AML-193 (cell line): ENCODE results near the gene EML1.

Source experiments
- DNase-seq, 2 experiments: peaks; one replicate each; lab custom pipeline; 2025; lab: John Stamatoyannopoulos, UW

Gene EML1

DNA sequence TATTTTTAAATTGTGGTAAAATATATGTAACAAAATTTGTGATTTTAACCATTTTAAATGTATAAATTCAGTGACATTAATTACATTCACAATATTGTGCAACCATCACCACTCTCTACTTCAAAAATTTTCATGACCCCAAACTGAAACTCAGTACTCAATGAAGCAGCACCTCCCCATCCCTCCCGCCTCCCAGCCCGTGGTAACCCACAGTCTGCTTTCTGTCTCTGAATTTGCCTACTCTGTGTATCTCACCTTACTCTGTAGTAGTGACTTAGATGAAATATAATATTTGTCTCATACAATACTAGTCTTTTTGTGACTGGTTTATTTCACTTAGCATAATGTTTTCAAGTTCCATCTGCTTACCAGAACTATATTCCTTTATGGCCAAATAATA, 36.2 kb downstream of the EML1 start:
- DNase-seq: no peak

DNA sequence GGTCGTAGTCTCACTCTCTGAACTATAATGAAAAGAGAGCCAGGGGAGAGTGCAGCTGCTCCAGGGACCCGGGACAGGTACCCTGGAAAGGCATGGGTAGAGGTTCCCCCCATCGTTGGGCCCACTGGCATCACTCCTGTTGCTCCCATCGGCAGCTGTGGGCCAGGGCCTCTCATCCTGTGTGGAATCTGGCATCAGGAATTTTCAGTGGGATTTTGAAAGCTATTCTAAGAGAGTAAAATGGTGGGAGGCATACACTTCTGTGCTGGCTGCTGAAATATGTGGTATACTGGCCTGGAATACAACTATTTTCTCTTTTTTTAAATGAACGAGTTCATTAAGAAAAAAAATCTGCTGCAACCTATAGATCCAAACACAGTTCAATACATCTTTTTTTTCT, 38.1 kb downstream of the EML1 start:
- no peak for DNase-seq

DNA sequence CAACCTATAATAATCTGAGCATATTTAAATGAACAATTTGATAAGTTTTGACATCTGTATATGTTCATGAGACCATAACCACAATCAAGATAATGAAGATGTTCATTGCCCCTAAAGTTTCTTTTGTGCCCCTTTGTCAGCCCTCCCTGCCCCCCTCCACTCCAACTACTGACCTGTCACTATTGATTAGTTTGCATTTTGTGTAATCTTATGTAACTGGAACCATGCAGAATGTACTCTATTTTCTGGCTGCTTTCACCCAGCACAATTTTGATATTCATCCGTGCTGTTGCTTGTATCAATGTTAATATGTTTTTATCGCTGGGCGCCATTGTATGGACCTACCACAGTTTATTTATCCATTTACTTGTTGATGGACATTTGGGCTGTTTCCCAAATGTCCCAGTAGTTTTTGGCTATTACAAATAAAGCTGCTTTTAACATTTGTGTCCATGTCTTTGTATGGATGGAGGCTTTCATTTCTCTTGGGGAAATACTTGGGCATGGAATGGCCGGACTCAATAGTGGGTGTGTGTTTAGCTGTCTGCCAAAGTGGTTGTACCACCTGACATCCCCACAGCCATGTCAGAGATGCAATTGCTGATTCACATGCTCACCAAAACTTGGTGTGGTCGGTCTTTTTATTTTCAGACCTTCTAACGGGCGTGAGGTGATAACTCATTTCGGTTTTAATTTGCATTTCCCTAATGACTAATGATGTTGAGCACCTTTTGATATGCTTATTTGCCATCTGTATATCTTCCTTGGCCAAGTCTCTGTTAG, 38.9 kb downstream of the EML1 start:
- DNase-seq: no peak

DNA sequence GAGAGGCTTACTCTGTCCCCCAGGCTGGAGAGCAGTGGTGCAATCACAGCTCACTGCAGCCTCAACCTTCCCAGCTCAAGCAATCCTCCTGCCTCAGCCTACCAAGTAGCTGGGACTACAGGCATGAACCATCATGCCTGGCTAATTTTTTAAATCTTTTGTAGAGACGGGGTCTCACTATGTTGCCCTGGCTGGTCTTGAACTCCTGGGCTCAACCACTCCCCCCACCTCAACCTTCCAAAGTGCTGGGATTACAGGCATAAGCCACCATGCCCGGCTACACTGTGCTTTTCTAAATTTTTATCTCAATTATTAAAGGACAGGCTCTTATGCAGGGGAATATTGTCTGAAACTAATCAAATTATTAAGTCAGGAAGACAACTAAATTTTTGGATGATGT, 44.6 kb downstream of the EML1 start:
- no peak for DNase-seq

DNA sequence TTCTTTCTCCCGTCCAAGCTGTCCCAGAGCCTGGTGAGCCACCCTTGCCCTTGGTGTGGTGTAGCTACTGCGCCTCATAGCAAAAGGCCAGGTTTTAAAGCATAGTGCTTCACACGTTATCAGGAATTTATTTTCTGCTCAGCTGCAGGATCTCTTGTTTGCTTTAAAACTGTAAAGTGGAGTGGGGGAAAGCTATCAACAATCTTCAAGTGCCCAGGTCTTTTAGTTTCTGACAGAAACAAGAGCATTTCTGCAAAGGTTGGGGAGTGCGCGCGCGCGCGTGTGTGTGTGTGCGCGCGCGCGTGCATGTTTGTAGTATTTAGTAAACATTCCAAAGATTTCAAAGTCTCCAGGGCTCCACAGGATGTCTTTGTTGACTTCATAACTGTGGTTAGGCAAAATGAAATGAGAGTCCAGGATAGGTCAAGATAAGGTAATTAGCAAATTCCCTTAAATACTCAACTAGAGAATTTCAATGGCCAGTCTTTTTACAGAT, 45.5 kb downstream of the EML1 start:
- no peak for DNase-seq

DNA sequence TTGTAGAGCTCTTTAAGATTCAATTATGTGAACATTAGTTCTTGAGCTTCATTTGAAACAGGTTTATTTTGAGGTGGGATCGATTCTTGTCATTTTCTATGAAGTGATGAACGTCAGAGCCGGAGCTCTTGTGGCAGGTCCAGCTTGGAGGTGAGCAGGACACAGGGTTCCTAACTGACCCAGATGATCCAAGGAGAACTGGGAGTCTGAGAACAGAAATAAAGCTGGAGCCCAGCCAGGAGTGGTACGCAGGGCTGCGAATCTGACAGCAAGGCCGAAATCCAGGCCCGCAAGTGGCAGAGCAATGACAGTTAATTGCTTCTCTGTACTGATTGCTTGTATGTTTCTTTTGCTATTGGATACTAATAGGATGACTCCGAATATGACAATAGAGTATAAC, 46.5 kb downstream of the EML1 start:
- DNase-seq: no peak

DNA sequence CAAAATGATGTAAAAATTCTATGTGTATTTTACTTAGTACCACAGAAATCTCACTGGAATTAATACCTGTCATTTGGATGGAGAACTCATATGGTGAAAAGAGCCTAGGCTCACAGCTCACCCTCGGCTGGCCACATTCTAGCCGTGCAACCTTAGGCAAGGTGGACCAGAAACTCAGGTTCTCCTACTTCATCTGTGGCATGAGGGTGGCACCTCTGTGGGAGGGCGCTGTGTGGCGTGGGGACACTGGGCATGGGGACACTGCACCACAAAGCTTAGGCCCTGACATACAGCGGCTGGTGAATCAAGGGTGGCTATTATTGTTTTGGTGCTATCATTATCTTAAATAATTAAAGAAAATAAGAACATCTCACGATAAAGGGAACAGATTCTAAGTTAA, 47.1 kb downstream of the EML1 start:
- no peak for DNase-seq

DNA sequence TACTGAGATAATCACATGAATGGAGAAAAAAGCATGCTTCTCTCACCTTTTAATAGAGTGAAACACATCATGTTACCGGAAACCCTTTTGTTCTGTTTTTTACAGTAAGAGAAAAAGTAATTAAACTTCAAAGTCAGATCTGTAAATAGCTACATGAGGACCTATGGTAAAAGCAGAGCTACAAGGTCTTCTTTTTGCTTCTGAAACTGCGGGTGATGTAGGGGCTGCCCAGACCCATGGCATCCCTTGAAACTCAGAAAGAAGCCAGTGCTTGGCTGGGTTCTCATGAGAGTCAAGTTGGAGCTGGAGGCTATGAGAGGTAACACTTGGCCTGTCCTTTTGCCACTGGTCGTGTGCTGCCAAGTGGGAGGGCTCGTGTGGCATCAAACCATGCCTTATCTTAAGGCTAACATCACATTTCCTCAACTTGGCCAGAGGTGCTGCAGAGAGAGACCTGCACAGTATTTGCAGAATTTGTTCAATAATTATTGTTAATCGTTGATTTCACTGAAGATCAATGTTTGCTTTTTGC, 47.6 kb downstream of the EML1 start:
- no peak for DNase-seq

DNA sequence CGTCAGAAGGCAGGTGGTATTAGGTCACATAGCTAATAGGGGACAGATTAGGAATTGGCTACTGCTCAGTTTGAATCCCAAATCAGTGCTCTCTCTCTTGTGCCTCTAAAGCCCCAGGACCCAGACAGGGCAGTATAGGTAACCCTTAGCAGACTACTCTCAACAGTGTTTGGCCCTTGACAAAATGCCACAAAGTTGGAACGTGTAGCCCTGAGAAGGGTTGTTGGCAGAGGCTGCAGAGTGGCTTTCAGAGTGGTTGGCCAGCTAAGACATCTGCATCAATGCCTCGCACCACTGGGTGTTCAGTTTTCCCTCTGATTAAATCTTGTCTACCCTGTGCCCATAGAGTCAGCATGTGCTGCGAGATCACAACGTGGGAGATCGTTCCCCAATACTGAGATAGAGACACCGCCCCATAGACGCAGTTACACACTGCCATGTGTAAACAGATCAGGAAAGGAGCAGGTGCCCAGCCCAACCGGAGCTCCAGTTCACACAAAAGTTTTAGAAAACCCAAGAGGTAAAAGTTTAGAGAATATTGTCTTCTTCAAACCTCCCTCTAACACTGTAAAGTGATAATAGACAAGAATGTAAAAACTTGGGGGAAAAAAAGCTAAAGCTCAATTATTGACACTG, 48.3 kb downstream of the EML1 start:
- DNase-seq: no peak

DNA sequence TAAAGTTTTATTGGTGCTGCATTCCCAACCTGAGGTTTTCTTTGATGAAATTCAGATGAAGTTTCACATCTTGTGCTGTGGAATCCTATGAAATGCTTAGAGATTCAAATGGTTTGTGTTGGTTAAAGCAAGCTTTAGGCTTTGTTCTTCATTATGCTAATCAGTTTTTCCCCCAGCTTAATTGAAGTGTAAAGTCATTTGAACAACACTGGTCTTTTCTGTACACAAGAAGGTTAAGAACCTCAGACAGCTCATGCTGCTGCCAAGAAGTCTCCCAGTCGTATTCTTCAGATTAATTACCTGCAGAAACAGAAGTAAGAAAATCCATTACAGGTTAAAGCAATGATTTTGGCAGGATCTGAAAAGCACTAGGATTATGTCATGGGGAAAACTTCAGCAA, 48.9 kb downstream of the EML1 start:
- no peak for DNase-seq

DNA sequence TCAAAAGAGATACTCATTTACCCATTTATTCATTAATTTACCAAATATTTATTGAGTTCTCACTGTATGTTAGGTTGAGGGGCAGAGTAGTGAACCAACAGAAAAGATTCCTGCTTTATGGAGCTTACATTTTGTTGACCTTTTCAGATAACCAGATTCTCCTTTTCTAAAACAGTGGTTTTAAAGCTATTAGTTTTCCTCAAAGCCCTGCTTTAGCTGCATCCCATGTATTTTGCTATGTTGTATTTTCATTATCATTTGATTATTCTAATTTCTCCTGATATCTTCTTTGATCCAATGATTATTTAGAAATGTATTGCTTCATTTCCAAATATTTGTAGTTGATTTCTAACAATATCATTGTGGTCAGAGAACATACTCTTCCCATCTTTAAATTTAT, 53.6 kb downstream of the EML1 start:
- no peak for DNase-seq

DNA sequence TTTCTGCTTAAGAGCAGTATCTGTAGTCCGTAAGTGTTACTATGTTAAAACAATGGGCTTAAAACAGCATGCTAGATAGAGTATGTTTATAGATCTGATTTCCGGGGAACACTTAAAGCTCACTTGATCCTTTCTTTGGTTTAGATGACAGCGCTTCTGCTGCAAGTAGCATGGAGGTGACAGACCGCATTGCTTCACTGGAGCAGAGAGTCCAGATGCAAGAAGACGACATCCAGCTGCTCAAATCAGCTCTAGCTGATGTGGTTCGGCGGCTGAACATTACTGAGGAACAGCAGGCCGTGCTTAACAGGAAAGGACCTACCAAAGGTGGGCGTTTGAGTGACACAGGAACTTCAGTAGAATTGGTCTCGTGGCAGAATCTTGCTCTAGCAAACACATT, 57.5 kb downstream of the EML1 start:
- no peak for DNase-seq

DNA sequence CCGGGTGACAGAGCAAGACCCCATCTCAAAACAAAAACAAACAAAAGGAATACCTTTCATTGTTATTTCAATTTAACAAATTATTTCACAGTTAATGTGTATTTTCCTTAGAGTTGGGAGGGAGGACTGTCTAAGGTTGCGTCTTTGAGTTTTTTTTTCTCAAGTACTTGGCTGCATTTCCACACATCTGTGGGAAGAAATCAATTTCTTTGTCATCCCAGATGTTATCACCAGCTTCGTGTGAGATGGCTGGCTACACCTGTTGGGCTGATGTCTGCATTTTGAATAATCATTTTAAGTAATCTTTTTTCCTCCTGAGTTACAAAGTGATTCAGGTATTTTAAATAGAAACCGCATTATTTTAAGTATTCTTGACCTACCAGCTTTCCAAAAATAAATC, 59.4 kb downstream of the EML1 start:
- no peak for DNase-seq

DNA sequence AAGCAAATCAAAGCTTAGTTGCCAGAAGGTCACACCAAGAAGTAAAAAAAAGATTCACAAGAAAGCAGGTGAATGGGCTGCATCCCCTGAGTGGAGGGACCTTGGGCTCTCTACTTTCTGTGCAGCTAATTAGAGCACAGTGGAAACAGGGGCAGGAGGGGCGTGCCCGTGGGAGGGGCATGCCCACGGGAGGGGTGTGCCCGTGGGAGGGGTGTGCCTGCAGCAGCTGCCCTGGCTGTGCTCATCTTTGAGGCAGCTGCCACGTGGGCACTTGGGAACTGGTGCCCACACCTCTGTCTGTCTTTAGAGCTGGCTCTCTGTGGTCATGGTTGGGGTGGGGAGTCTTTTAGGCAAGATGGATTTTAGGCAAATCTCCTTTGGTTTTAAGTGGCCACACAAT, 60.0 kb downstream of the EML1 start:
- DNase-seq: no peak

DNA sequence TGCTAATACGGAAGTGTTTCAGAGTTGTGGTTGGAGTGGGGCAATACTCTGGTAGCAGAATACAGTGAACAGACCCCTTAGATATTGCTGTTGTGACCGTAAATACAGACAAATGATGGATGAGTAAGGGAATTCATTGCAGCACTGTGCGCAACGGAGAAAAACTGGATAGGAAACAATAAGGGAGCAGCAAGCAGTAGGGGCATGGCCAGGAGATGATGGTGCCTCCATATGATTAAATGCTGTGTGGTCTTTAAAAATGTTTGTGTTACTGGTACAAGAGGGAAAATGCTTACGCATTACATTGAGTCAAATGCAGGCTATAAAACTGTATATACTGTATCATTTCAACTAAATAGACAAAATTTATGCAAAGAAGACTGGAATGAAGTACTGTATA, 61.6 kb downstream of the EML1 start:
- no peak for DNase-seq

DNA sequence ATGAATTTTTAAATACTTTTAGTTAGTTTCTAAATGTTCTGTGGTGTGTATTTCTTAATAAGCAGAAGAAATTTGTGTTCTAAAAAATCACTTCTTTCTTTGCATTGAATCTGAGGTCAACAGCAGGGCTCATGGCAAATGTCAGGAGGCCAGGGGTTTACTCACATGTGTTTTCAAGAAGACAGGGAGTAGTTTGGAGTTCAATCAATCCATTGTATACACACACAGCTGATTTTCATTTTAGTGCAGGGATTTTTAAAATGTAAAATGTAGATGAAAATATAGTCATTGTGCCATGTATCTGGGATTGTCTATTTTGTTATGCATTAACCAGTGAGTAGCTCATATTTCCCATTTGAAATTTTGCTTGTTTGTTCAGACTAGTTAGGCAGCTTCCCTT, 62.1 kb downstream of the EML1 start:
- no peak for DNase-seq

DNA sequence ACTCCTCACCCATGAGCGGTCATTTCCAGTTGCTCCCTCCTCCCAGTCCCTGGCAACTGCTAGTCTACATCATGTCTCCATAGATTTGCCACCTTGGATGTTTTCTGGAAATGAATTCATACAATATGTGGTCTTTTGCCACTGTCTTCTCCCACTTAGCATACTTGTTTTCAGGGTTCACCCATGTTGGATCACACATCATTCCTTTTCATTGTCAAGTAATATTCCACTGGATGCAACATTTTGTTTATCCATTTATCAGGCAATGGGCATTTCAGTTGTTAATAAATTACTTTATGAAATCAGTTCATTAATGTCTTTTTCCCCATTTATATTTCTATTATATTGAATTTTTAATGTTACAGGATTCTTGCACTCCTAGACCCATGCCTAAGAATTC, 64.3 kb downstream of the EML1 start:
- no peak for DNase-seq

DNA sequence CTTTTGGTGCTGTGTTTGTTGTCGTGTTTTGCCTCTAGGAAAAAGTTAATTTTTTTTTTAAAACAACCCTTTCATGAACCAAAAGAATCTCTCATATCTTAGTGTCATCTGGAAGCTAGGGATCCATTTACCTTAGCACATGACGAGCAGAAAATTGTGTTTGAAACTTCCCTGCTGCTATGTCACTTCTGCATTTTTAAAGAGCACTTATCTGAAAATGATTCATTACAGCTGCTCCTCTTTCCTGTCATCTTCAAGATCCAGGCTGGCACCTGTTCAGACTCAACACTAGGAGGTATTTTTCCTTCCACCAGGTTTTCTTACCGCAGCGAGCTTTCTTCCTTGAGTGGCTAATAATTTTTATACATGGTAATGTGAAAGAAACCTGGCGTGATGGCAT, 67.0 kb downstream of the EML1 start:
- DNase-seq: no peak

DNA sequence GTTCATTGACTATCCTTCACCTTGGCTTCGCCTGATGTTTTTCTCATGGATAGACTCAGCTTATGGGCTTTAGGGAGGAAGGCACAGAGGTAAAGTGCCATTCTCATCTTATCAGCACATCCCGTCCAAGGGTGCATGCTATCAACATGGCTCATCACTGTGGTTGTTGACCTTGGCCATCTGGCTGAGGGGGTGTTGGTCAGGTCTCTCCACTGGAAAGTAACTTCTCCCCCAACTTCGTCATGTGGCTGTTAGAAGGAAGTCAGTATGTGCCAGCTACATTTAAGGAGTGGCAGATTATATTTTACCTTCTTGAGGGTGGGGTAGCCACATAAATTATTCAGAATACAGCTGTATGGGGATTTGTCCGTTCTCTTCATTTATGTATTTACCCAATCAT, 68.9 kb downstream of the EML1 start:
- no peak for DNase-seq

DNA sequence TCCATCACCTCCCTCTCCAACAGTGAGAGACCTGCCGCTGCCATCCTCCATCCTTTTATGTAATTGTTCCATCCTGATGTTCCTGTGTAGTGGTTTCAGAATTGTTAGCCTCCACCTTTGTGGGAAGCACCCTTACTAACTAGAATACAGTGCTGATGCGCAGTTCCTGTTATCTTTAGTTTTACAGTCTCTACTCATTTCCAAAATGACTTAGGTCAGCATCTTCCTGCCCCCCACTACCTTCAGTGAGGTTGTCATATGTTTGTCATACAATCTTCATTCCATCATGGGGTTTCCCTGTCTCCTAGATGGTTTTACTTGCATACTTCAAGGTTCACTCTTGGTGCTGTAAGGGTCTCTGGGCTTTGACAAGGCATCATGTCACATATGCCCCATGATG, 69.8 kb downstream of the EML1 start:
- DNase-seq: no peak

DNA sequence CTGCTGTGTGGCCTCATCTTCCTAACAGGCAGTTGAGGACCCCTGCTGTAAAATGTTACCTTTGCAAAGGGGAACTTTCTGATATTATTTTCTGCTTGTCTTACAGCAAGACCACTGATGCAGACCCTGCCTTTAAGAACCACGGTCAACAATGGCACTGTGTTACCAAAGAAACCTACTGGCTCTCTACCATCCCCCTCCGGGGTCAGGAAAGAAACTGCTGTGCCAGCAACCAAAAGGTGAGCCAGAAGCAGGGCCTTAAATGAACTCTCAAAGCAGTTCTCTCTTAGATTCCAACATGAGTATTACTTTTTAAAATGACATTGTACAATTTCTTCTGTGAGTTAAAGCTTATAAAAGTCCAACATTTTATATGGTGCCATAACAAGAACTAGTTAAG, 72.2 kb downstream of the EML1 start:
- no peak for DNase-seq

DNA sequence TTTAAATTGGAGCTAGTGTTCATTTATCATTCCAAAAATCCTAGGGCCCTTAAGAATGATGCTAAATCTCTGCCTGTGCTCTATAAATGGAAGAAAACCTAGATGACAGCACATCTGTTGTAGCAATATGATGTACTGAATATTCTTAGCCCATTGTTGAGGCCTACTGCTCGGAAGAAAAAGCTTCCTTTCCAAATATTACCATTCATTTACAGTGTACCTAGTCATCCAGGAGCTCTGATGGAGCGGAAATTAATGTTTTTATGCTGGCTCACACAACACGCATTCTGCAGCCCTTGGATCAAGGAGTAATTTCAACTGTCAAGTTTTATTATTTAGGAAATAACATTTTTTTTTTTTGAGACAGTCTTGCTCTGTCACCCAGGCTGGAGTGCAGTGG, 77.4 kb downstream of the EML1 start:
- DNase-seq: no peak

DNA sequence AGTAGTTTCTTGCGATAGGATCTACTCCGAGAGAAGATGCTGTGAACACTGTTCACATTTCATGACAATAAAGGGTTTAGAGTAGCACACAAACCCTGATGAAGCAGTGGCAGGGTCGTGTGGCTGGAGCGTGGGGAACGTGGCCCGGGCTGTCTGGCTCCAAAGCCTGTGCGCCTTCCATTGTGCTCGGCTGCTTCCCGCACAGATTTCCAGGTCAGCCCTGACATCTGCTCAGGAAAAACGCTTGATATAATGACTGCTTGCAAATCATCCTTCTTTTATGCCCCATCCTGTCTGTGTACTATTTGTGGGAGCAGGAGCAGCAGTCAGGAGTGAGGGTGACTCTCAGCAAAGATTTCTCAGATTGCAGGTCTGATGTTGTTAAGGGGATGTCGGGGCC, 78.6 kb downstream of the EML1 start:
- DNase-seq: no peak
